ENCODE data around the gene DERL2.
A peak's percentile ranks its signal among the peaks of the same experiment; 100 is the strongest.

Gene DERL2

DNA sequence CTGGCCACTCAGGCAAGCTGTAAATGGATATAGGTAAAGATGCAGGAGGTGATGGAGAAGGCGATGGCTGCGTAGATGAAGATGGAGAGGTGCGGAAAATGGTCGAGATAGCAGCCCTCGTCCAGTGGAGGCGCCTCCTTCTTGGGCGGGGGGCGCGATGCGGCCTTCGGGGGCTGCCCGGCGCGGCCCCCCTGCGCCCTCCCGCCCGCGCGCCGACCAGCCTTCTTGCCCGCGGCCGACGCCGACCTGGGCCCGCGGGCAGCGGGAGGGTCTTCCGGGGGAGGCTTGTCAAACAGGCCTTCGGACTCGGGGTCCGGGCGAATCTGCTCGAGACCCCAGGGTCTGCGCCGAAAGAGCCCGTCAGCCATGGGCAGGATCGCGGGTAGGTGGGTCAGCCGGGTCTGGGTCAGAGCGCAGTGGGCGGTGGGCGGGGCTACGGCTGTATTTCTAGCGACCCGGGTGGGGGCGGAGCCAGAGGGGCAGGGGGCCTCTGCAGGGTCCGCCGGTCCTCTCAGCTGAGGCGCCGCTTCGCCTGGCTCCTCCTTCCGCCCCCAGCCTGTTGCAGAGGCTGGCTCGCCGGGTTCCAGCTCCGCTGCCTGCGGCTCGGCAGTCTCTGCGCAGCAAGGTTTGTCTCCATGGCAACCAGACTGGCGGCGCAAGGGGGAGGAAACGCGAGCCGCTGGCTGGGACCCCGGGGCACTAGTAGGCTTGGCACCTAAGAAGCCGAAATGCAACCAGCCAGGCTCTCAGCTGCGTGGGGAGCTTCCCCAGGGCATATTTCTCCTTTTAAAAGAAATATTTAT is 14.8 kb upstream of the DERL2 start:
- peak; percentile 85 for DNase-seq

DNA sequence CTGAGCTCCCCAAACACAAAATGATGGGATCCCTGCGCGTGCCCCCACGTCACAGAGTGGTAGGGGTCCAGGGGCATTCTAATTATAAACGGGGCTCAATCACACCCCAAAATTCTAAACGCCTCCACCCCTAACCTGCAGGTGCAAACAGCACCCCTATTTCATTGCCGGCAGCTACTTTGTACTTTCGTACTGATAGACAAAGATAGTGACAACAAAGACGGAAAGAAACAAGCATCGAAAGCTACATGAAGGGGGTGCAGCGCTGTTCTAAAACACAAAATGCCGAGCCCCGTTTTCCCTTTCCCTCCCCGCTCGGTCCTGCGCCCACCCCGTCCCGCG is 14.2 kb upstream of the DERL2 start:
- DNase-seq = no peak

DNA sequence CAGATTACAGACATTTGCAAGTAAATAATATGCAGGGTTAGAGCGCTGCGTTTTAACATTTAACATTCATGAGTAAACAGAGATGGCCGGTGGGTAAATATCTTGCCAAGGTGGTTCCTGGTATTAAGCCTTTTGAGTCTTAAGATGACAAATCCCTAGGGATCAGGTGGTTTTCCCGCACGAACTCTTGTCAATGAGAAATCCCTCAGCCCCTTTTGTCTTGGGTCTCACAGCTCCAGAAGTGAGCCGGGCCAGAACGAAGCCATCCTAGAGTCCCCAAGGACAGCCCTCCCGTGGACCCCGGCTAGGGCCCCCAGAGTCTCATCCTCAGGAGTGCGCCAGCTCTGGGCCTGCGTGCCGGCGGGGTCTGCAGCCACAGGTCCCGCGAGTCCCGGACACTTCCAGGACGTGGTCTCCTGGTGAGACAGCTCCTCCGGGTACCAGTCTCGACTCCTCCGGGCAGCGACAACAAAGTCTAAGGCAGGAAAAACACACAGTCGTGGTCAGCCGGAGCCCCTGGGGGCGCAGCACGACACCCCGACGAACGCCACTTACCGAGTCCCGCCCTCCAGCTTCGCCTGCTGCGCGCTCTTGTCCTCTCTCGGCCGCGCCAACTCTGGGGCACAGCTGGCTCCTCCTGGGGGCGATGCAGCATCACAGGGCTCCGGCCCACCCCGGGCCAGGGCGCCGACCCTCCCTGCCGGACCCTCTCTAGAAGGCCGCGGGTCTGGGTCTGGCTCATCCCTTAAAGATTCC is 13.7 kb upstream of the DERL2 start:
- no peak for DNase-seq

DNA sequence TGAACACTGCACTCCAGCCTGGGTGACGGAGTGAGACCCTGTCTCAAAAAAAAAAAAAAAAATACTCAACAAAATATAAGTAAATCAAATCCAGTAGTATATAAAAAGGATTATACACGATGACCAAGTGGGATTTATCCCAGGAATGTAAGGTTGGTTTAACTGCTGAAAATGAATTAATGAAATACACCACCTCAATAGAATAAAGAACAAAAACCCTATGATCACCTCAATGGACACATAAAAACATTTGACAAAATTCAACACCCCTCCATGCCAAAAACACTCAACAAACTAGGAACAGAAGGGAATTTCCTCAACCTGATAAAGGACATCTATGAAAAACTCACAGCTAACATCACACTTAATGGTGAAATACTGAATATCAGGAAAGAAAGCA is 7.0 kb upstream of the DERL2 start:
- no peak for DNase-seq

DNA sequence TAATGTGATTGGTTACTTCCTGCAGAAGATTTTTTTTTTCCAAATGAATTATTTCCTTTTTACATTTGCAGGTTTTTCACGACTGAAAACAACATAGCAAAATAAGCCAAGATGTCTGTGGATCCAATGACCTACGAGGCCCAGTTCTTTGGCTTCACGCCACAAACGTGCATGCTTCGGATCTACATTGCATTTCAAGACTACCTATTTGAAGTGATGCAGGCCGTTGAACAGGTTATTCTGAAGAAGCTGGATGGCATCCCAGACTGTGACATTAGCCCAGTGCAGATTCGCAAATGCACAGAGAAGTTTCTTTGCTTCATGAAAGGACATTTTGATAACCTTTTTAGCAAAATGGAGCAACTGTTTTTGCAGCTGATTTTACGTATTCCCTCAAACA is 2.8 kb upstream of the DERL2 start:
- DNase-seq = no peak

DNA sequence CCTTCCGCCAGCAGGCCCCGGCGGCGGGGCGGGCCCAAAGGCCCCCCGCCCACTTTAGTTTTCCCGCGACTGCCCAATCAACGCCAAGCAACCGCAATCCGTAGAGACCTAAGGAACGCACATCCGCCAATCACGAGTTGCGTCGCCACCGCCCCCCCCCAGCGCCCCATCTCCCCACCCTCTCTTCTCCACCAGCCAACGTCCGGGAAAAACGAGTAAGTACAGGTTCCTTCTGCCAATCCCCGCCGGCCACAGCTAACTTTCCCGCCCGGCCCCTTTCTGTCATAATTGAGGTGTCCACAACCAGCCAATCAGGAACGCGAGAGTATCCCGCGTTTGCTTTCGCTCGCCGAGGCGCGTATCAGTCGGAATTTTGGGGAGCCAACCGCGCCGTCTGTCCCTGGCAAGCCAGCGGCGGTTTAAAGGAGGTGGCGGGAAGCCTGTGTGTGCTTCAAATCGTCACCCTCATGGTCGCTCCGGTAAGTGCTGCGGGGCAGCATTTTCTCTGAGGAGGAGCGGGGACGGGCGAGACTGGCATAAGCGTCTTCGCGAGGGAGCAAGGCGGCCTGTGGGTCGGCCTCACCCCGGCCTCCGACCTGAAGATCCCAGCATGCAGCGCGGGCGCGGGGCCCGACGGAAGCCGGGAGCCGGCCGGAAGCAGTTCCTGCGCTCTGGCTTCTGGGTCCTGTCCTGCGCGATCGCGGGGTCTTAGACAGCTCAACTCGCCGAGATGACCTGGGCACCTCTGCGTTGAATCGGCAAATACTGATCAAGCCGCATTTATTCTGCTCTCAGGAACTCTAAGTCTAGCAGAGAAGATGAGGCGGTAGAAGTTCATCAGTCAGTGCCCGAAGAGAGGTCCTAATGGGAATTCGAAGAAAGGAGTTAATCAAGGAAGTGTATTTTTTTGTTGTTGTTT is 487 bp upstream of the DERL2 start, which contains the start of gene MIS12:
Gene MIS12 (plus strand): TSS at position 361 of the 919 bp plus-strand sequence. CDS start 2,297 bp downstream, outside the sequence.
- peak; percentile 100 for DNase-seq

DNA sequence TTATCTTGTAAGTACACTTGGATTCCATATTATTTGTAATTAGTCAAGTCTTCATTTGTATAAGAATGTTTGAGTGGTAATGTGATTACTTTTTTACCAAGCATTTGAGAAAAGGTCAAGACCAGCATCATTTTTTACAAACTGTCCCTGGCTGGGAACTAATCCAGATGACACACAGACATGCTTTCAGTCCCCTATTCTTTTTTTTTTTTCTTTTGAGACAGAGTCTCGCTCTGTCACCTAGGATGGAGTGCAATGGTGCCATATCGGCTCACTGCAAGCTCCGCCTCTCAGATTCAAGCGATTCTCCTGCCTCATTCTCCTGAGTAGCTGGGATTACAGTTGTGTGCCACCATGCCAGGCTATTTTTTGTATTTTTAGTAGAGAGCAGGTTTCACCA is 4.5 kb downstream of the DERL2 start:
- DNase-seq = no peak

DNA sequence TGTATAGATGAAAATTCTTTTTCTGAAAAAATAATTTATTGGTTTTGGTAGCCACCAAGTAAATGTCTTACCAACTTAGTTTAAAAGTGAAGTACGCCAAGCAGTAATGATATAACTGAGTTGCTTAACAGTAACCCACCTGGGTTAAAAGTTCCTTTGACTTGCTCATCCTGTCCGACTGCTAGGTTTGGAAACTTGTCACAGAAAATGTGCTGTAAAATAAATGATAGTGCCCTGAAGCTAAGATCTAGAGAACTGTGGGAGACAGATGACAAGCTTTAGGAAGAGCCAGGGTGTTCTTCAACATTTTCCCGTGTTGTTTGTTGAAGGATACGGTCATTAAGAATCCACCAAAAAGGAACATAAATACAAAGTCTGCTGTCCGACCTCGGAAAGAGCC is 5.0 kb downstream of the DERL2 start:
- no peak for DNase-seq

DNA sequence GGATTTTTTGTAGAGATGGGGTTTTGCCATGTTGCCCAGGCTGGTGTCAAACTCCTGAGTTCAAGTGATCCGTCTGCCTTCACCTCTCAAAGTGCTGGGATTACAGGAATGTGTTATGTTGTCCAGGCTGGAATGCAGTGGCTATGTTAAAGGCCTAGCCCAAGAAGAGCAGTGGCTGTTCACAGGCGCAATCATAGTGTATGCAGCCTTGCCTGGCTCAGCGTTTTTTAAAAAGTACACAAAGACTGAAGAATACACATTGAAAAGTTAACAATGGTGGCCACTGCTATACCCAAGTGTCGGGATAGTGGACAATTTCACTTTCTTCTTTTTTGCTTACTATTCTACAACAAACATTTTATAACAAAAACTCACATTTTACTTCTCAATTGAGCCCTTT is 7.0 kb downstream of the DERL2 start:
- no peak for DNase-seq

DNA sequence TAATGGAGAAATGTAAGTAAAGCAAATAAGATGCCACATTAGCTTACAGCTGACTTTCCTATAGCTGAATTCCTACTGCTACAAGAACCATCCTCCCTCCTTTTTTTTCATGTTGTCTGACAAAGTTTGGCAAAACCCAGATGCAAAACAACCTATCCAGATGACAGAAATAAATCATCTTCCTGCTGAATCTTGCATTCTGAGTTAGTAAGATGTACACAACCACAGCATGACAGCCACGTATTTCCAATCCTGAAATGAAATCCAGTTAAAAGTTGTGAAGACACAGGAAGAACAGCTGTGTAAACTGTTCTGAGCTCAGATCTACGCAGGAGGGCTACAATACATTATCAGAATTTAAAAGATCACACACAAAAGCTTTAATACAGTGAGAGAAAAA is 12.1 kb downstream of the DERL2 start:
- no peak for DNase-seq

DNA sequence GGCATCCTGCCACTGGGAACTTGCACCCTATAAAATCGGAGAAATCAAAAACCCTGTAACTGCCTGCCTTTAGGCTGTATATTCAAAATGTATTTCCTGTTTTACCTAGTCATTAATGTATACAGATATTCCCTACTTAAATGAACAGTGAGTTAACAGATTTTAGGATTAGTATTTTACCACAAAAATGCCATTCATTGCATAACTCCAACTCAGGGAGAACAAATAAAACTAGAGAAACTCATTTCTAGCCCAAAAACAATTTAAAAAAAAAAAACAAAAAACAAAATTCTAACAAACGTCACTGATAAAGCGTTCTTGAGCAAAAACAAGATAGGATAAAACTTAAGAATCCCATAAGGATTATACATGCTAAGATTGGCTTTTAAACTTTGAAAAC is 13.5 kb downstream of the DERL2 start:
- DNase-seq = no peak

DNA sequence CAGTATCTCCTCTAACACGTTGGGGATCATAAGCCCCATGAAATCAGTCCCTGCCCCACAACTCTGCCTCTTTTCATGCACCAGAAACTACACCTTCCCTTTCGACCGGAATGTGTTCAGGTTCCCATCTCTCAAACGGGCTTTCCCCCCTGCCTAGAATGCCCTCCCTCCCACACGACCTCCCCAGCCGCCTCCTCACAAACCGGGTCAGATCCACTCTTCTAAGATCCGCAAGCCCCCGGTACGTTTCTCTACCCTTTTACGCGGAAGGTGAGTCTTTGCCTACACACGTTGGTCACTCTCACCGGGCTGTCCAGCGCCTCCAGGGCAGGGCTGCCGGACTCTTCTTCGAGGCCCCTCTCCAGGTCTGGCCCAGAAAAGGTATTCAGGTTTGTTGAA is 17.9 kb downstream of the DERL2 start:
- peak; percentile 1 for DNase-seq

DNA sequence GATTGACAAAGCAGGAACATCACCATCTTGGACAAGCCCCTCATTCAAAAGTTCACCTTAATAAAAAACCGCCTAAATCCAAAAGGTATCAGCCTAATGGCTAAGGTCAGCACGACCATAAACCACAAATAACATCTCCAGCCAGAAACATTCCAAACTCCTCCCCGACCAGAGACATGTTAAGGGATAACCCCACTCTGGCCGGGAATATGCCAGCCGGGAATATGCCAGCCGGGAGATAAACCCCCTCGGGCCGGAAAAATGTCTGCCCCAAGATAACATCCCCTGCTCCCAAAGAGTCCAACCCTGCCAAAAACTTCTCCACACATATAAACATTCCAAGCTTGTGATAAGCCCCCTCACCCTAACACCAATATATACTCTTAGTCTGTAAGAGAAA is 18.6 kb downstream of the DERL2 start:
- peak; percentile 2 for DNase-seq

DNA sequence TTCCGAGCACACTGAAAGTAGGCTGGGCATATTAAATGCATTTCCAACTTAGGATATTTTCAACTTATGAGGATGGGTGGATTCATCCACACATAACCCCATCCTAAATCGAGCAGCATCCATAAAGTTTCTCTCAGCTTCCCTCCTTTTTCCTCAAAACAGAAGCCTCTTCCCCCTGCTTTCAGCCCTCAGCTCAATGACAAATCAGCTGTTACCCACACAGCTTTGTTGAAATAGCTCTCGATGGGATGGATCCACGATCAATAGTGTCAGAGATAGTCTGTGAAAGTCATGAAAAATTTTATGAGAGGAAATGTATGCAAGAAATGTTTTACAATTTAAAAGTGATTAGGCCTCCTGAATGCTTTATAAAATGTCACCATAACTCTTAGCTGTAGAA is 19.7 kb downstream of the DERL2 start:
- no peak for DNase-seq

DNA sequence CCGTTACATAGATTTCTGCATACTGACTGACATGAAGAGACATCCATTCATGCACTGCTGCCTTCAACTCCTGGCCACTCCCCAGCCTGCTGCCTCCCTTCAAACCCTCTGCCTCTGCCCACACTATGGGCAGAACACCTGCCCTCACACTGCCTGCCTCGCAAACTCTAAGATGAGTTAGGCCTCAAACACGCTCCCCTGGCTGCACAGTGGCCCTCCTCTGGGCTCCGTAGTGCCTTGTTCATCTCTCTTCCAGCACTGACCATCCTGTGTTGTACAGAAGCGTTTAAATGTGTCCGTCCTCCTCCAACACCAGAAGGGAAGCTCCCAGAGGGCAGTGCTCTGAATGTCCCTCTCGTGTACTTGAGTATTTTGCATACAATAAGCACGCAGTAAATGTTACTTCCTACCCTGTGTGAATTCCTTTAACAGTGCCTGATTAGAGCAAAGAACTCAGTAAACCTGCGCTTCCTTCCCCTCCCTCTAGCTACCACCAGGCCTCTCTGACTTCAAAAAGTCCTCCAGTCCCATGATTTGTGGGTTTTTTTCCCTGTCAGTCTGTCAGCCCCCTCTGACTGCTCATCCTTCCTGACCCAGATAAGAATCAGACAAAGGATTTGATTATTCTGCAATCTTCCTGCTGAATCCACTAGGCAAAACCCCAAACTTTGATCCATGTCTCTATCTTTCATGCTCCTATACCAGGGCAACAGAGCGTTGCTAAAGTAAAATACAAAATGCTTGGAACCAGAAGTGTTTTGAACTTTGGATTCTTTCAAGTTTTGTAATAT is 21.1 kb downstream of the DERL2 start:
- DNase-seq = no peak

DNA sequence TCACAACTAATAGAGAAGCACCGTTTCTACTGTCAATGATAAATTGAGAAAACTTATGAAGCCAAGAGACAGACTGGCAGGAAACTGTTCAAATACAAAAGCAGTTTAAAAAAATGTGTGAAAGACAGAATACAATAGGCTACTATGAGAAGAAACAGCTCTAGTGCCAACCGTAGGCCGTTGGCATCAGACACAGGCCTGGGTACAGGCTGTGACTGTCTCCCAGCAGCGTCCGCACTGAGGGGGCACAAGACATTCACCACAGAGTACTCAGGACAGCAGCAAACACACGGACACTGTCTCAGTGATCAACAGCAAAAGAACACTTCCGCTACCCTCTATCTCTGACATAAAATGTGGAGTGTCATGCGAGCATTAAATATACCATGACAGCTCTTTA is 39.2 kb downstream of the DERL2 start:
- DNase-seq = no peak

DNA sequence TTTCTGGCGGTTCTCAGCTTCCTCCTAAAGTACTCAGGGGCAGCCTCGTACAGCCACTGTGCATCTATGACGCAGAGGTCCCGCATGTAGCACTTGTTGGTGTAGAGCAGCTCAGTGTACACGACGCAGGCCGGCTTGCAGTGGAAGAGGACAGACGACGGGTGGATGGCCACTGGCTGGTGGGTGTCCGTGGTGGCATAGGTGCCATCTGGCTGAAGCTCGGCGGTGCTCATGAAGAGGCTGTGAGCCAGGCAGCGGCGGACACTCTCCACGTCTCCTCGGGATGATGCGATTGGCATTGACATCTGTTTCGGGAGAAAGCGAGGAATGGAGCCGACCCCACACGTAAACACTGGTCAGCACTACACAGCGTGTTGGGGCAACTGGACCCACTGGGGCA is 41.8 kb downstream of the DERL2 start:
- DNase-seq = no peak

DNA sequence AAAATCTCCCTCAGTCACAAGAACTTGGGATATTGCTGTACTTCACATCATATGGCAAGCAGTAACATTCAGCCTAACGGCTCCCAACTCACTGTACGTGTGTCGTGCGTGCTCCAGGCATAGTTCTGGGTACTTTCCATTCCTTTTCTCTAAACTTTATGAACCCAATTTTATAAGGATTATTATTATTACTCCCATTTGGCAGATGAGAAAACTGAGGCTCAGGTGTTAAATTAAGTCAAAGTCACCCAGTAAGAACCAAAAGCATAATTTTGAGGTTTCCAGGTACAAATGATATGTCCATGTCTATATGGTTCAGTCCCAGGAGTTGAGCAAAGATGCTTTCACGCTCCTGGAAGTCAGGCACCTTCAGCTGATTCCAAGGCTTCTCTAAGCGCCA is 42.2 kb downstream of the DERL2 start:
- no peak for DNase-seq

DNA sequence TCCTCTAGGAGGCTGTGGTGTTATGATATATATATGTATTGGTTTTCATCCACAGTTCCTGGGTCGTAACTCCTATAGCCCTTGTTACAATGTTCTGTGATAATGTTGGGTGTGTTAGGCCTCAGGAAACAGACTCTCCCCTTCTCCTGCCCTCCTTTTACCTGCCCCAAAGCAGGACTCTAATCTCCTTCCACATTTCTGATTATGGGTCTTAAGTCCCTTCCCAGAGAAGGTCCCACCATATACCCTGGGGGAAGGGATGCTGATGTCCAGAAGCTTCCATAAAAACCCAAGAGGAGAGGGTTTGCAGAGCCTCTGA is 46.6 kb downstream of the DERL2 start:
- DNase-seq = no peak

DNA sequence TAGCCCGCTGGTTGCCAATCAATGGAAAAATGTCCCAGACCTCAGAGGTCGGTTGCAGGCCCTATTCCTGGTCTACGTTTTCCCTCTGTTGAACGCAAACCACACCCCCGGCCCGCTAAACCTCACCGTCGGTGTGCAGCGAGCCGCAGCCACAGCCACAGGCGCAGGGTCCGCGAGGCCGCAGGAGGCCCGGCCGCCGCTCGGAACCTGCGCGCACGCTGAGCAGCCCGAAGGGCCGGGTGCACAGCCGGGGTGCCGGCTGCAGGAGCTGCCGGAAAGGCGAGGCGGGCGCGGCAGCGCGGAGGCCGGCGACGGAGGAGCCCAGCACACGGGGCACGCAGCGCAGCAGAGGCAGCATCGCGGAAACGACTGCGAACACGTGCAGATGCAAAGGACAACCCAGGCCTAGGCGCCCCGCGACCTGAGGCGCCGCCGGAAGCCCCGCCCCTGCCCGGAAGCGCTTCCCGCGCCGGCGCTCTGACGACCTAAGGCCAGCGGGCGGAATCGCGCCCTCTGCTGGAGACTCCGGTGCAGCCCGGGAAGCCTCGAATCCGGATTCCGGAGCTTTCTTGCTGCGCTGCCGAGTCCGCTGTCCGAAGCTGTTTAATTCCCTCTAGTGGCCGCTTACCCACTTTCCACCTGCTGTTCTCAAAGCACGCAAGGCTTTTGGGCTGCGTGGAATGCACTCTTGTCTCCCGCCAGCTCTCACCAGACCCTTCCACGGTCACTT is 47.1 kb downstream of the DERL2 start, which contains the start of gene C1QBP:
Gene C1QBP (minus strand): TSS at position 440 of the 730 bp plus-strand sequence. CDS start 82 bp downstream, at position 358.
- DNase-seq = peak; percentile 88

DNA sequence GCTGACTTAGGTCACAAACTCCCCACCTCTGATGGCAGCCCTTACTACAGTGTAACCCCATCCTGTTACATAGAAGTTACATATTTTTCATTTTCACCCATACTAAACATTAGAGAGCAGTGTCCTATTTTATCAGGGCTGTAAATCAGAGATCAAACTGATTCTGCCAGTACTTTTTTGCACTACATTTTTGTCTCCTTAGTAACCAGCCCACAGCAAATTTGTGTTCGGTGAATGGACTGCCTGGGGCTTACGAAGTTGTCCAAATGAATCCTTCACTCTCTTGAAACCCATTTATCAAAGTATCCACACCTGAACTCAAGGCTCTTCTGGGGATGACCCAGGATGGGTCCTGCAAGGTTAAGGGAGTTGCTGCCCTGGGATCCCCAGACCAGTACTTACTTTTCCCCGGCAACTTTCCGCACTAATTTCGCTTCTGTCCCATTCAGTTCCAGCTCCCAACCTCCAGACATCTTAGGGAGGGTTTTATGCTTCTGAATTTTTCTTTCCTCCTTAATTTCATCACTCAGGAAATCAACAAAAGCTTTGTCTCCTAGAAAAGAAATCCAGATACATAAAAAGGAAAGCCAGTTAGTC is 48.2 kb downstream of the DERL2 start:
- peak; percentile 32 for DNase-seq
